NCI-H524 treated with DMSO at 0.1 percent for 48 hours (cell line): ENCODE data around the gene WIPI1.

Experiments used
- DNase-seq: peaks from one replicate; lab custom pipeline; 2025; lab: John Stamatoyannopoulos, UW

The WIPI1 gene

GRCh38 chr17:68460146-68460545, 2.9 kb upstream of the WIPI1 start:
- DNase-seq = no peak

GRCh38 chr17:68459037-68459639, 1.8 kb upstream of the WIPI1 start:
- DNase-seq = no peak

DNA sequence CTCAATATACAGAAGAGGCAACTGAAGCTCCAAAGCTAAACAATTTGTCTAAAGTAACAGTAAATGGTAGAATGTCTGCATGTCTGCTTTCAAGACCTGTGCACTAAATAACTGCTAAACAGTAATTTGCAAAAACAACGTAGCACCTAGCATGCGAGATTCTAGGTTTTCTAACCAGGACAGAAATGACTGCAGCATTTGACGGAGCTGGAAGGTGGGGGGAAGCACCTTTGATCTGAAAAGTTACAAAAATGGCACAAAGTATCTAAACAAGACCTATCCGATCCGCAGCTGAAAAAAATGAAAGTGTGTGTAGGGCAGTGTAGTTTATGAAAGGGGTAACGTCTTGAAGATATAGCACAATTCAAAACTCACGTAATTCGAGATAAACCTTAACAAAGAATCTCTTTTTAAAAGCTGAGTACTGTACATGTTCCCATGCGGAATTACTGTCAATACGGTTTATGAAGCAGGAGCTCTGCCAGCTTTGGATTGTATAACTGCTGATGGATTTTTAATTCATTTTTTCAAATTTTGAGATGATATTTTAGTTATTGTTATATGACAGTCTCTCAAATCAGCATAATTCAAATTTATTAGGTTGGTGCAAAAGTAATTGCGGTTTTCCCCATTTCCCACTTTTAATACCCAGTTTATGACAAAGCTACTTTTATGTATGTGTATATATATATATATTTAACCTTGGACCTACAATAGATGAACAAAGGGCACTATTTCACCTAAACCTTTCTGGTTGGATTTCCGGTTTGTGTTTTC, 1.2 kb upstream of the WIPI1 start:
- DNase-seq = no peak

- peak; percentile 90 for DNase-seq
These were observed 403 bp upstream of the WIPI1 start for GRCh38 chr17:68457539-68458259.

DNA sequence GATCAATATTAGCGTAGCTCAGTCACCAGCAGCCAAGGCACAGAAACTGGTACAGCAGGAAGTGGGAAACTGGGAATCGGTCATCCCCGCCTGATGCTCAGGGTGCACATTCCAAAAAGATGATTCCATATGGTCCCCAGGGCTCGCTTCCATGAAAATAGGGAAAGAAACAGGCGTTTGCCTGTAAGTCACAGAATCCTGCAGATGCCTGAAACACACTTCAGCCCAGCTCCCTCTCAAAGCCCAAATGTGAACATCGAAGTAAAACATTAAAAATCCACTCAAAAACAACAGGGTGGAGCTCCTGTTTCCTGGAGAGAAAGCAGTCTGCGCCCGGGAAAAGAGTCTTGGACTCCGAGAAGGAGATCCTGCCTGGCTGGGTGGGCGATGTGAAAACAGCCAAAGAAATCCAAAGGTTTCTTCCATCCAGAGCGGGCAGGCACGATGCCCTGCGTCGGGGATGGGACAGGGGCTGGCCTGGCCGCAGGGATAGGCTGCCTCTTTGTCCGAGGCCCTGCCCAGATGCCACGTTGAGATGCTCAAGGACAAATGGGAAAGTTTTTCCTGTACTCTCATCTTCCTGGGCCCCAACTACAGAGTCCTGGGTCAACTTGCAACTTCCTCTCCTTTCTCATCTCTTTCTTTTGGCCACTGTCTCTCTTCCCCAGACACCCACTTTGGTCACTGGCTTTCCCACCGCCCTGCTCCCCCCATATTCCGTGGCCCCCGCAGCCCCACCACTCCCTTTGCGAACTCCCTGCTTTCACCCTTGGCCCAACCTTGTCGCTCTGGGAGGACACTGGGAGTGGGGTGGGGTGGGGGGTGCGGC, 743 bp downstream of the WIPI1 start:
- no peak for DNase-seq

DNA sequence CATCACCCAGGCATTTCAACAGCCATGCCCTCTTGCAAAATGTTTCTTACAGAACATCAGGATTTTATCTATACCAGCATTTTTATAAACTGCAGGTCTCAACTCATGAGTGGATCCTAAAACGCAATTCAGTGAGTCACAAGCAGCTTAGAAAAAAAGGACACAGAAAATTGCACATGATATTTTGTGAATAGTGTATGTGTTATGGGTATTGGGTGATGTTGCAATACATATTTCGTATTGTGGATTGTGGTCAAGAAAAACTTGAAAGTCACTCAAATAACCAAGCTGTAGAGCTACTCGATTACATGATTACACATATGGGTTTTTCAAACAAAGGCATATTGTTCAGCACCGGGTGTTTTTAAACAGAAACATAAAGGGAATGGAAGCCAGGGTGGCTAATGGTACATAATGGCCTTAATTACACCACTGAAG, 1.4 kb downstream of the WIPI1 start:
- no peak for DNase-seq

DNA sequence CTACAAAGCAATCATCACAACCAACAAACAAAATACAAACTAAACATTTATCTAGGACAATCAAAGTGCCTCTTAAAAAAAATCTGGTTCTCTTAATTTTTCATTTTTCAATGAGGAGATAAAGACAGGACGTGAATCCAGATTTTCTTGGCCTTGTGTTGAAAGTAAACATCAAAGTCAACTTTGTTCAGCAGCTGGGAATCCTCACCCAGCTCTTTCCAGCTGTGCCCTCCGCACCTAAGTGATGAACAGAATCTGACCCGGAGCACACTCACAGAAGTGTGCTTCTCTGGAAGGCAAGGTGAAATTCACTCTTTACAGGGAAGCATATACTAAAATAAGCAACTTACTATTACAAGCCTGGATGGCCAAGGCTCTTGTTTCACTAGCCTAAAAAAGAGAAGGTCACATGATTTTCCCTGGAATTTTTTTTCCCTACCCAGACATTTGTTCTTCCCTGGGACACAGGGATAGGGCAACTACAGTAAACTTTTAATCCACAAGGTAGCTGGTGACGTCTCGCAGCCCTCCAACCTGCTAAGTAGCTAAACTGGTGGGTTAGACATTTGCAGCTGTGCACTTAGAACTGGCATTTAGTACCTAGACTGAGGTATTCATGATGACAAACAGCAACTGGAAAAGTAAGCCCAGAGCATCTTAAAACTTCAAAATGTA, 3.2 kb downstream of the WIPI1 start:
- DNase-seq = no peak

DNA sequence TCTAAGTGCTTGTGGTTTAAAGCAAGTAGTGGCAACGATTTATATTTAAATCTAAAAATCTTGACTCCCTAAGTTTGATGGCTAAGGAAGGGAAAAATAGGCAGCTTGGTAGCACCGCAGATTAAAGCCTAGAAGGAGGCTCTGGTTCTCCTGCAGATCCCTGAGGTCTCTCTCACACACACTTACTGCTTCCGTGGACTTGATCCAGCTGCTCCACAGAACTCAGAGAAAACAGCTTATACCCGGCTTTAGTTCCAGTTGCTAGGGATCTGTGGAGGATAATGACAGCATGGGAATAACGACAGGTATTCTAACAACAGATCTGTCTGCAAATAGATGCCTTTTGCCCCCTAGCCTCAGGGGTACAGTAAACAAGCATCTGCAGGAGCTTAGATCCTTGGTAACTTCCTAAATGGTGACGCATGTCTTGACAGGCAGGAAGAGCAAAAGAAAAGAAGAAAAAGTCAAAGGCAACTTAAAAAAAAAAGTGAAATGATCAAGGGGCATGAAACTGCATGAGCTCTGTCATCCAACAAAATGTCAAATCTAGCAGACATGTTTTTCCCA, 4.5 kb downstream of the WIPI1 start:
- no peak for DNase-seq

- DNase-seq = no peak
These were observed 5.5 kb downstream of the WIPI1 start for GRCh38 chr17:68451670-68452354.

- DNase-seq = no peak
These were observed 6.5 kb downstream of the WIPI1 start for GRCh38 chr17:68450801-68451200.

- DNase-seq = no peak
These were observed 6.9 kb downstream of the WIPI1 start for GRCh38 chr17:68450391-68450790.

GRCh38 chr17:68449021-68449739, 8.1 kb downstream of the WIPI1 start:
- DNase-seq = no peak

DNA sequence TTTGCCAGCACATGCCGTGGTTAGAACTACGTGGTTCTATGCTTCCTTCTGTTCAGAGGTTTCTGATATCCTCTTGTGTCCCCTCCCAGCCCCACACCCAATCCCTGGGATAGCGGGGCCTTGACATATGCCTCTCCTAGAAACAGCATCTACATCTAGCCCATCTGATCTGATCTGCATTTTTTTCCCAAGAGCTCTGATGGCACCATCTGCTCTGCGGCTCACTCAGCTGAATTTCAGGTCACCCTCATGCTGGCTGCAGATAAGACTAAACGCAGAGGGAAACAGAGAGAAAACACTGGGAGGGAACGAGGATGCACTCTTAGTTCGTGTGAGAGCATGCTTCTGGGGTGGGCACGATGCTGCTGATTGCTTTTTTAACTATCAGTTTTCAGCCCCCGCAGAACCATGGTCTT, 10.7 kb downstream of the WIPI1 start:
- peak; percentile 98 for DNase-seq

GRCh38 chr17:68445671-68446070, 11.6 kb downstream of the WIPI1 start:
- no peak for DNase-seq

GRCh38 chr17:68443972-68444464, 13.3 kb downstream of the WIPI1 start:
- no peak for DNase-seq

DNA sequence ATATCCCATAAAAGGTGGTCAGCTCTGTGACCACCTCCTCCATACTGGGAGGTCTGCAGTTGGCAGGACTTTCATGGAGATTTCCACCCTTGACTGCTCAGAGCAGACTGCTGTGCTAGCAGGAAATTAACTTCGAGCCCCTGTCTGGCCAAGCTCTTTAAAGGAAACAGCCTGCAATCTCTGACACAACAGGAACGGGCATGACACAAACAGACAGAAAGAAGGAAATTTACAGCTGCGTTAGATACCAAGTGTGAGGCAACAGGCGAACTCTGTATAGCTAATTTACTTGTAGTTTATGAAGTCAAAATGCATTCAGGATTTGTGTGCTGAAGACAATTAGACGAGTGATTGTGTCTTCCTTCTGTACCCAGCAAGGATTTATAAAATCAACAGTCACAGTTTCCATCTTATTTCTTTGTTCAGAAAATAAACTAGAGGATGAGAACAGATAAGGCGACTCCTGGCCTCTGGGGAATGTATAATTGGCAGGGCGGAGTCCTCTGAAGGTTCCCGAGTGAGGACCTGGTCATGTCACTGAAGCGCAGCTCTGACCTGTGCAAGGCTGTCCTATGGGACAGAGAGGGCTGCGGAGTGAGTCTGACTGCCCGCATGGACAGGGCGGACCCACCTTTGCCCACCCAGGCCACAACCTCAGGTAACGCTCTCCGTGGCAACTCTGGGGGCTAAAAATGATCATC, 16.1 kb downstream of the WIPI1 start:
- no peak for DNase-seq

DNA sequence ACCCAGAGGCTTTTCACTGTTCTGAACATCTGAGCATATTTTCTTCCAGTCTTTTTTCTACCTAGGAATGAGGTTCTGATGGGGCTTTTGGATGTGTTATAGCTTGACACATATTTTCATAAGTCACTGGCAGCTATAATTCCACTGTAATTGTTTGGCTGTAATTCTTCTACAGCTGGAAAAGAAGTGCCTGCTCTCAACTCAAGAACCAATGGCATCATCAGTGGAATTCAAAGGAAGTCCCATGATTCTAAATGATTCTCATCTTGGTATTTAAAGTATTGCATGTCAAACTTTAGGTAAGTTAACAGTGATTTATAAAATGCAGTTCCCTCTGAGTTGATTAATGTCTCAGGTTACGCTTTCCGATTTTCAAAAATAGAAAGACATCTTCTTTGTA, 16.8 kb downstream of the WIPI1 start:
- no peak for DNase-seq

GRCh38 chr17:68439656-68440290, 17.5 kb downstream of the WIPI1 start:
- DNase-seq = no peak
